ENCODE results near the gene TBC1D32. TPM values are rescaled to one million over a fixed set of nuclear protein-coding genes. Genes with fewer than 3 reads are reported as not detected.
"Not testable (repeated sequence)": the region's sequence is repeated elsewhere in the genome, so short reads cannot be mapped to it uniquely, and the experiment has no call there.

Gene TBC1D32
- total RNA-seq, 1 experiment from 2014 or later = 5.4 TPM

- Histone ChIP-seq H3K27me3 (ENCODE audit: control insufficient read depth, insufficient read depth, low read length) (no peaks in the 10 kb centered on the region), H3K4me3 (ENCODE audit: insufficient read depth, low read depth, low read length) (no peak overlapping the region), H3K36me3 (replicated peaks; ENCODE audit: control insufficient read depth, insufficient read depth, low read length) (no peaks in the 10 kb centered on the region)
- DNase-seq = no peak
These were observed 247.4 kb downstream of the TBC1D32 start for GRCh38 chr6:121086876-121087275.

DNA sequence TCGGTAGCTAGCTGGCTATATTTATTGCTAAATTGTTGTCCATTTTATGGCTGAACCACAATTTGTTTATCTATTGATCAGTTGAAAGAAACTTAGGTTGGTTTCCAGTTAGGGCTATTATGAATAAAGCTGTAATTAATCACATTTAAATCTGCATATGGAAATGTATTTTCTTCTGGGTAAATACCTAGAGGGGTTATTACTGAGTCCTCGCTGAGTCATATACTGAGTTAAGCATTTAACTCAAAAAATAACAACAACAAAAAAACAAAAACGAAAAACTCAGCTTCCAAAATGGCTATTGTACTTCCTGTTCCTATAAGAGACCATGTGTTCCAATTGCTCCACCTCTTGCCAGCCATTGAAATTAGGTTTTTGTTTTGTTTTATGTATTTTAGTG, 258.2 kb downstream of the TBC1D32 start:
- Histone ChIP-seq H3K27me3 (ENCODE audit: control insufficient read depth, insufficient read depth, low read length) (no peaks in the 10 kb centered on the region), H3K36me3 (replicated peaks; ENCODE audit: control insufficient read depth, insufficient read depth, low read length) (no peaks in the 10 kb centered on the region), H3K4me3 (ENCODE audit: insufficient read depth, low read depth, low read length) (no peak overlapping the region)
- DNase-seq = no peak

- DNase-seq; H3K36me3 ChIP-seq (replicated peaks; ENCODE audit: control insufficient read depth, insufficient read depth, low read length); H3K27me3 ChIP-seq (ENCODE audit: control insufficient read depth, insufficient read depth, low read length); H3K4me3 ChIP-seq (ENCODE audit: insufficient read depth, low read depth, low read length): not testable (repeated sequence)
These were observed 265.5 kb downstream of the TBC1D32 start for GRCh38 chr6:121068749-121069148.

DNA sequence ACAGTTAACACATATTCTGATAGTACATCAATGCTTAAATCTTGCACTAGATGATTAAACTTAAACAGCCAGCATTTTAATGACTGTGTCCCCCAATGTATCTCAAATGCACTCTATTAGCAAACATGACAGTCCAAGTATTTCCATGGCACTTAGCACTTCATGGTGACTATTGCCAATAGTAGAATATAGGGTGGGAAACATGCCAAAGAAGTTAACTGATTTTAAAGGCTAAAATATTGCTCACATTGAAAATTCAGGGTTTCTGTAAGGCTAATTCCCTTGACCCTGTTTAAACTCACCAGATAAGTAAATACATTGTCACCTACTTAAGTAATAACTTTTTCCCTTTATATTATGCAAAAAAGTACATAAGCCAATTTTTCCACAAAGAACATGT, 266.9 kb downstream of the TBC1D32 start:
- Histone ChIP-seq H3K27me3 (ENCODE audit: control insufficient read depth, insufficient read depth, low read length) (no peaks in the 10 kb centered on the region), H3K36me3 (replicated peaks; ENCODE audit: control insufficient read depth, insufficient read depth, low read length) (no peaks in the 10 kb centered on the region), H3K4me3 (ENCODE audit: insufficient read depth, low read depth, low read length) (no peak overlapping the region)
- no peak for DNase-seq

DNA sequence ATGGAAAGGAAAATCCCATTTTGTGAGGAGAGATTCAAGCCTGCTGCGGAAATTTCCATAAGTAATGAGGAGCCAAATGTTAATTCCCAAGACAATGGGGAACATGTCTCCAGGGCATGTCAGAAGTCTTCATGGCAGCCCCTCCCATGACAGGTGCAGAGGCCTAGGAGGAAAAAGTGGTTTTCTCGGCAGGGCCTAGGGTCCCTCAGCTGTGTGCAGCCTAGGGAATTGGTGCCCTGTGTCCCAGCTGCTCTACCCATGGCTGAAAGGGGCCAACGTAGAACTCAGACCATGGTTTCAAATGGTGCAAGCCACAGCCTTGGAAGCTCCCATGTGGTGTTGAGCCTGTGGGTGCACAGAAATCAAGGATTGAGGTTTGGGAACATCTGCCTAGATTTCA, 269.9 kb downstream of the TBC1D32 start:
- no peak for DNase-seq
- no peak overlapping the region for H3K4me3 ChIP-seq (ENCODE audit: insufficient read depth, low read depth, low read length)
- H3K36me3 ChIP-seq (replicated peaks; ENCODE audit: control insufficient read depth, insufficient read depth, low read length) = no peaks in the 10 kb centered on the region
- H3K27me3 ChIP-seq (ENCODE audit: control insufficient read depth, insufficient read depth, low read length) = no peaks in the 10 kb centered on the region

GRCh38 chr6:121055572-121056163, 278.6 kb downstream of the TBC1D32 start:
- peak; percentile 18 for DNase-seq

GRCh38 chr6:121048593-121048992, 285.7 kb downstream of the TBC1D32 start:
- not testable (repeated sequence) for DNase-seq; H3K4me3 ChIP-seq (ENCODE audit: insufficient read depth, low read depth, low read length); H3K36me3 ChIP-seq (replicated peaks; ENCODE audit: control insufficient read depth, insufficient read depth, low read length); H3K27me3 ChIP-seq (ENCODE audit: control insufficient read depth, insufficient read depth, low read length)

More at GRCh38 chr6:121055572-121056163, 278.6 kb downstream of the TBC1D32 start:
- Histone ChIP-seq H3K36me3 (replicated peaks; ENCODE audit: control insufficient read depth, insufficient read depth, low read length) (no peaks in the 10 kb centered on the region), H3K27me3 (ENCODE audit: control insufficient read depth, insufficient read depth, low read length) (no peaks in the 10 kb centered on the region), H3K4me3 (ENCODE audit: insufficient read depth, low read depth, low read length) (no peak overlapping the region)

GRCh38 chr6:121044905-121045304, 289.4 kb downstream of the TBC1D32 start:
- DNase-seq; H3K4me3 ChIP-seq (ENCODE audit: insufficient read depth, low read depth, low read length); H3K36me3 ChIP-seq (replicated peaks; ENCODE audit: control insufficient read depth, insufficient read depth, low read length); H3K27me3 ChIP-seq (ENCODE audit: control insufficient read depth, insufficient read depth, low read length): not testable (repeated sequence)

- H3K4me3 ChIP-seq (ENCODE audit: insufficient read depth, low read depth, low read length); H3K36me3 ChIP-seq (replicated peaks; ENCODE audit: control insufficient read depth, insufficient read depth, low read length): not testable (repeated sequence)
These were observed 290.6 kb downstream of the TBC1D32 start for GRCh38 chr6:121043706-121044105.

DNA sequence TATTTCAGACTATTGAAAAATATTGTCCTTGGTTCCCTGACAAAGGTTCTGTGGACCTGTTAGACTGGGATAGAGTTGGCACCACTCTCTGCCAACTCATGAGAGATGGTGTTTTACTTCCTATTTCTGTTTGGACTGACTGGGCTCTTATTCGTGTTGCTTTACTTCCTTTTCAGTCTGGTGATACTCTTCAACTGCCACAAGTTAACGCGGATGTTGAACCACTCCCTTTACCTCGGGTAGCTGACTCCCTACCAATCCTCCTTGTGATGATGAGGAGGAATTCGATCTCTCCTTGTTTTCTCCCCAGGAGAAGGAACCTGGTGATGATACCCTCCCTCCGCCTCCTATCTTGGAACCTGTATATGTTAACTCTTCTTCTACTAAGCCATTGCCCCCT, 291.1 kb downstream of the TBC1D32 start:
- H3K27me3 ChIP-seq (ENCODE audit: control insufficient read depth, insufficient read depth, low read length); H3K4me3 ChIP-seq (ENCODE audit: insufficient read depth, low read depth, low read length); DNase-seq; H3K36me3 ChIP-seq (replicated peaks; ENCODE audit: control insufficient read depth, insufficient read depth, low read length): not testable (repeated sequence)

More at GRCh38 chr6:121043706-121044105, 290.6 kb downstream of the TBC1D32 start:
- not testable (repeated sequence) for DNase-seq; H3K27me3 ChIP-seq (ENCODE audit: control insufficient read depth, insufficient read depth, low read length)

DNA sequence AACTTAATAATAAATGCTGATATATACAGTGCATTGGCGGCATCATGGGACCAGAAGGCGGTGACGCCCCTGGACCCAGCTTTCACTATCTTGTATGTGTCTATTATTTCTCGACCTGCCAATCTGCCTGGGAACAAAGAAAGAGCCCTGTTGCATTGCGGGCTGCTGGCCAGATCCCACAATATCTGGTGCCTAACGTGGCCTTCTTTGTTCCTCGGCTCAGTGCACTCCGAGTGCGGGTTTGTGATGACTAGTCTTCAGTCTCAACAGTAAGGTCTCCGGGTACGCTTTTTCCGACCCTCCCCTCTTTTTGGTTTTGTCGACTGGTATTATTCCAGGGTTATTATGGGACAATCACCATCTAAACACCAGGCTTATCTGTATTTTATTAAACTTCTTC, 291.5 kb downstream of the TBC1D32 start:
- H3K36me3 ChIP-seq (replicated peaks; ENCODE audit: control insufficient read depth, insufficient read depth, low read length) = no peaks in the 10 kb centered on the region
- H3K4me3 ChIP-seq (ENCODE audit: insufficient read depth, low read depth, low read length) = no peak overlapping the region
- DNase-seq = no peak
- H3K27me3 ChIP-seq (ENCODE audit: control insufficient read depth, insufficient read depth, low read length) = no peaks in the 10 kb centered on the region

DNA sequence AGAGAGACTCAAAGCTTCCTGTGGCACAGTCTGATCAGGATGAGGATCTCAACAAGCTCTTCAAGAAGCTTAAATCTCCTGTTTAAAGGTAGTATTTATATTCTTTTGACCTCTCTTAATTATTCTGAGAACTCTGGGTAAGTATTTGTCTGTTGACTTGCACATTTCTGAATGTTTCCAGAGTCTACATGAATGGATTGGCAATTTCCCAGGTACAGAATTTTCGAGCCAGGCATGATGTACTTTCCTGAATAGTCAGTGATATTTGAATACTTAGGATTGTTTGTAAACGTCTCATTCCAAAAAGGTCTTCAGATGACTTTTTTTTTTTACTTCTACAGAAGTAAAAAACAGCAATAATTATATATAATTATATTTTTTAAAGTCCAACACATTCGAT, 293.4 kb downstream of the TBC1D32 start:
- Histone ChIP-seq H3K4me3 (ENCODE audit: insufficient read depth, low read depth, low read length) (no peak overlapping the region), H3K36me3 (replicated peaks; ENCODE audit: control insufficient read depth, insufficient read depth, low read length) (no peaks in the 10 kb centered on the region), H3K27me3 (ENCODE audit: control insufficient read depth, insufficient read depth, low read length) (no peaks in the 10 kb centered on the region)
- DNase-seq = no peak

DNA sequence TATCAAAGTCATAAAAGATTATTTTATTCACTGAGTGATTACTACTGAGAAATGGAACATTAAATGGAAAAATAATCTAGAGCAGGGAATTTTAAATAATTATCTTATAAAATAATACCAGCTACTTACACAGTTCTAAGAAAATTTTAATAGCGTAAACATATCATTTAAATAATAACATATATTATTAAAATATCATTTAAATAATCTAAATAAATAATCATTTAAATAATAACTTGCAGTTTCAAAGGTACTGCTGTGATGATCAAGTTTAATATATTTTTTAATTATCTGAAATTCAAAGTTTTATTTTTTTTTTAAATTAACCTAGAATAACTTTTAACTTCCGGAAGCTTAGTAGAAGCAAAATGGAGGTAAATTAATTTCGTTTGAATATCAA, 301.2 kb downstream of the TBC1D32 start:
- H3K36me3 ChIP-seq (replicated peaks; ENCODE audit: control insufficient read depth, insufficient read depth, low read length) = no peaks in the 10 kb centered on the region
- H3K27me3 ChIP-seq (ENCODE audit: control insufficient read depth, insufficient read depth, low read length) = no peaks in the 10 kb centered on the region
- no peak overlapping the region for H3K4me3 ChIP-seq (ENCODE audit: insufficient read depth, low read depth, low read length)
- no peak for DNase-seq

- H3K36me3 ChIP-seq (replicated peaks; ENCODE audit: control insufficient read depth, insufficient read depth, low read length) = no peaks in the 10 kb centered on the region
- DNase-seq = no peak
- no peaks in the 10 kb centered on the region for H3K27me3 ChIP-seq (ENCODE audit: control insufficient read depth, insufficient read depth, low read length)
- H3K4me3 ChIP-seq (ENCODE audit: insufficient read depth, low read depth, low read length) = no peak overlapping the region
These were observed 301.8 kb downstream of the TBC1D32 start for GRCh38 chr6:121032268-121033006.
